Activated gamma-delta T cell (primary cell): Measurements from ENCODE around the gene USP49.
"Not testable (repeated sequence)": the region's sequence is repeated elsewhere in the genome, so short reads cannot be mapped to it uniquely, and the experiment has no call there.

Experiments
- DNase-seq: peaks from one replicate; lab custom pipeline; 2025; lab: John Stamatoyannopoulos, UW

The USP49 gene

DNA sequence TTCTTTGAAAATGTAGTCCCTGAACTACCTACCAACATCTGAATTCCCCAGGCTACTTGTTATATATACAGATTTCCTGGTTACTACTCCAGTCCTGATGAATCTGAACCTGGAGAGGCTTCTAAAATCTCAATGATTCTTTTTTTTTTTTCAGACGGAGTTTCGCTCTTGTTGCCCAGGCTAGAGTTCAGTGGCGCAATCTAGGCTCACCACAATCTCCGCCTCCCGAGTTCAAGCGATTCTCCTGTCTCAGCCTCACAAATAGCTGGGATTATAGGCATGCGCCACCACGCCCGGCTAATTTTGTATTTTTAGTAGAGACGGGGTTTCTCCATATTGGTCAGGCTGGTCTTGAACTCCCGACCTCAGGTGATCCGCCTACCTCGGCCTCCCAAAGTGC, 83.2 kb downstream of the USP49 start:
- DNase-seq, result not testable (repeated sequence)

DNA sequence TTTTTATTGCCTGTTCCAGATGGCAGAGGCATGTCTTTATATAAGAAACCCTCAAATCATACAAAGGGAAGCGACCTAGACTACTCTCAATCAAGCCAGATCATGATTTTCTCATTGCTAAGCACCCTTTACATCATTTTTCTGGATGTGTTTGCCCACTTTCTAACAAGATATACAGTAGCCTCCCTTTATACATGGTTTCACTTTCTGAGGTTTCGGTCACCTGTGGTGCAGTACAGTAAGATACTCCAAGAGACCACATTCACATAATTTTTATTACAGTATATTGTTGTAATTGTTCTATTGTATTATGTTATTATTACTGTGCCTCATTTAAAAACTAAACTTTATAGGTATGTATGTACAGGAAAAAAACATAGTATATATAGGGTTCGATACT, 84.1 kb downstream of the USP49 start:
- no peak for DNase-seq

DNA sequence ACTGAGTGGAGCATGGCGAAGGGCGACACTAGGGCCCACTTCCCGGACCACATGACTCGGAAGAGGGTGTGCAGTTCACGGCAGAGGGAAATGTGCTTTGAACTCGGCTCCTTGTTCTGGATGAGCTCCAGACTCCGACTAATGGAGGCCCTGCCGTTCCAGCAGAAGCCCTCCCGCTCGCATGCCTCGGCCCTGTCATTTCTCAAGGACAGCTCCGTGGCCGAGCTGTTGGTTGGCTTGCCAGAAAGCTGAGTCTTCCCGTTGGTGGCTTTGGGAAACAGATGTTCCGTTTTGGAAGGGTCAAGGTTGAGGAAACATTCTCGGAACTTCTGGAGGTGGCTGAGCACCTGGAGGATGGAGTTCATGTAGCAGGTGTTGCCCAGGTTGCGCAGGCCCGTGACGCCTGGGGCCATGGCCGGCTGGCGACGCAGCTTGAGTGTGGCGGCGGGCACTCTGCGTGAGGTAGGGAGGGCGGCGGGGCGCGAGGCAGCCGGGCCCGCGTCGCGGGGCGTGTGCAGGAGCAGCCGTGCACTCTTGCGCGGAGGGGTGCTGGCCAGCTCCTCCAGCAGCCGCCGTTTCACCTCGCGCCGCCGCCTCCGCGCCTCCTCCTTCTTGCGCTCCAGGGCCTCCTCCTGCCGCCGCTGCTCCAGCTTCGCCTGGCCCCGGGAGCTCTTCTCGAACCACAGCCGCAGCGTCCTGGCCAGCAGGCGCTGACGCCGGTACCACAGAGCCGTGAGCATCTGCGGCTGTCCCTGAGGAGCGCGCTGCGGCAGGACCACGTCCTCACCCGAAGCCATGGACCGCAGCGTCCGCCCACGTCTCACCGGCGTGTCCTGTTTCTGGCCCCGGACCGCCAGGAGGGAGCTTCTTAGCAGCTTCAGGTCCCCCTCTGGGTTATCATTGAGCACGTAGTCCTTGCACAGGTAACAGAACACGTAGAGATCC, 89.1 kb downstream of the USP49 start:
- no peak for DNase-seq

DNA sequence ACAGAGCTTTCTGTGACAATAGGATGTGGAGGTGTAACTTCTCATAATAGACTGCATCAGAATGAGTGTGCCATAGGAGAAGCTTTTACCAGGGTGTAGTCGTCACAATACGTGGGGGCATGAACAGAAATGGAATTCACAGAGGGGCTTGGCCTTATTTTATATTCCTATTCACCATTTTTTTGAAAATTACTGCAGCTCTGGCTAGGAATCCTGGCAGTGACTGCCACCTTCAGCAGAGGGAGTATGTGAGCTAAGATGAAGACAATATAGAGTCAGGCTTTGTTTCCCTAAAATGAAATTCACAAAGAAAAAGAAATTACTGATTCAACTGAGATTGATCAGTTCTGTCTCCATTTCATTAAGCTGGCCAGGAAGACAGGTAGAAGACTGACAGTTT, 93.8 kb downstream of the USP49 start:
- no peak for DNase-seq

GRCh38 chr6:41799559-41799911, 95.6 kb downstream of the USP49 start:
- no peak for DNase-seq

DNA sequence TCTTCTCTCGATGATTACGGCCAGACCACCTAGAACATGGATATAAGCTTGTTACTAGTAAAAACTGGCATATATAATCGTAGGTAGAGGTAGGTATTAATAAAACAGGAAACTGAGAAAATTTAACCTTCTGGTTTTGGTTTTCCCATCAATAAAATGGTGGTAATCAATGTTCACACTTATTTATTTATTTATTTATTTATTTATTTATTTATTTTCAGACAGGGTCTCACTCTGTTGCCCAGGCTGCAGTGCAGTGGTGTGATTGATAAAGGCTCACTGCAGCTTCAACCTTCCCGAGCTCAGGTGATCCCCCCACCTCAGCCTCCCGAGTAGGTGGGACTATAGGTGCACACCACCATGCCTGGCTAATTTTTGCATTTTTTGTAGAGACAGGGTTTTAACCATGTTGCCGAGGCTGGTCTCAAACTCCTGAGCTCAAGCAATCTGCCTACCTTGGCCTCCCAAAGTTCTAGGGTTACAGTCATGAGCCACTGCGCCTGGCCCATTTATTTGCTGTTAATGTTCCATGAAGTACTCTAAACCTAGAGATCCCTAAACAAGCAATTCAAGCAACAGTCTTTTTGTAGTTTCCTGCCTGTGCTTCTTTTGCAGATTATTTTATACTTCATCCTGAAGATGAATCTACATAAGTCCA, 96.1 kb downstream of the USP49 start:
- DNase-seq, result no peak

- DNase-seq, result no peak
Measured at GRCh38 chr6:41796474-41796873, 98.7 kb downstream of the USP49 start.

DNA sequence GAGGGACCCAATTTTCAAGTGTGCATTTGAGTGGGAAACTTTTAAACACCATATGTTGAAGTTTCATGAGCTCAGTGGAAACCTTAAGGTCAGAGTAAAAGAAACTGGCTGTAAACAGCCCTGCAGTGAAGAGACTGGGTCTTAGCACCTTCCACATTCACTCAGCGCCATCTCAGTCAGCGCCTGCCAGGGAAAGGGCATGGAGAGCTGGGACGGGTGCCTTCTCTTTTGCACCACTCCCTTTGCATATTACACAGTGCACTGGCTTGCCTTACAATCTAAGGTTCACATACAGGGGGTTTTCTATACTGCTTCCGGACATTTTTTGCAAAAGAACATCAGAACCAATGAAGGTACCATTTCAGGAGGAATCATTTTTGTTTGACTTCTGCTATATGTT, 103.2 kb downstream of the USP49 start:
- DNase-seq, result no peak

DNA sequence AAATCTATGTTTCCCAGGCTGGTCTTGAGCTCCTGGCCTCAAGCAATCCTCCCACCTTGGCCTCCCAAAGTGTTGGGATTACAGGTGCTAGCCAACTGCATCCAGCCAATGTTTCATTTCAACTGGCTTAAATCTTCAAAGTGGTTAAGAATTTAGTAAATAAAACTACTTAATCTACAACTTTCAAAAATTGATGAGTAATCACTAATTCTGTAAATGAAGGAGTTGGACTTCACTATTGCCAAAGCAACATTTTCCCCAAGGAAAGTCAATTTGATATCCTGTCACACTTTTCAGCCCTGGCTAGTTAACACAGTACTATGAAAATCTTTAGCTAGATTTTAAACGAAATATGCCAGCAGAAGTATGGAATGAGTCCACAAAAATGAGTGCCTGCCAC, 103.9 kb downstream of the USP49 start:
- no peak for DNase-seq

DNA sequence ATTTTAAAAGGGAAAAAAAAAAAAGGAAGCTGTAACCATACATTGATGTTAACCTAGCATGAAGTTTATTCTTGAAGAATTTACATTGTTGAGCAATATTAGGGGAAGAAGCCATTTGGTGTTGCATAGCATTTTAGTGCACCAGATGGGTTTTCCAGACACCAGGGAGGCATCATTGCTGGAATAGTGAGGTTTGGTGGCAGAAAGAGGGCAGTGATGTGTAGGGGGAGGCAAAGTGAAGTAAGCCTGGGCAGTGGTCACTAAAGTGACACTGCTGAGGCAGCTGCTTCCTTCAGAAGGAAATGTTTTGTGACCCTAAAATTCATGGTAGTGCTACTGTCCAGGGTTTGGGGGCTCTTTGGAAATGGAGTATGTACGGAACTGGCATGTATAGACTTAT, 105.1 kb downstream of the USP49 start:
- no peak for DNase-seq

GRCh38 chr6:41789390-41789724, 105.8 kb downstream of the USP49 start:
- no peak for DNase-seq

DNA sequence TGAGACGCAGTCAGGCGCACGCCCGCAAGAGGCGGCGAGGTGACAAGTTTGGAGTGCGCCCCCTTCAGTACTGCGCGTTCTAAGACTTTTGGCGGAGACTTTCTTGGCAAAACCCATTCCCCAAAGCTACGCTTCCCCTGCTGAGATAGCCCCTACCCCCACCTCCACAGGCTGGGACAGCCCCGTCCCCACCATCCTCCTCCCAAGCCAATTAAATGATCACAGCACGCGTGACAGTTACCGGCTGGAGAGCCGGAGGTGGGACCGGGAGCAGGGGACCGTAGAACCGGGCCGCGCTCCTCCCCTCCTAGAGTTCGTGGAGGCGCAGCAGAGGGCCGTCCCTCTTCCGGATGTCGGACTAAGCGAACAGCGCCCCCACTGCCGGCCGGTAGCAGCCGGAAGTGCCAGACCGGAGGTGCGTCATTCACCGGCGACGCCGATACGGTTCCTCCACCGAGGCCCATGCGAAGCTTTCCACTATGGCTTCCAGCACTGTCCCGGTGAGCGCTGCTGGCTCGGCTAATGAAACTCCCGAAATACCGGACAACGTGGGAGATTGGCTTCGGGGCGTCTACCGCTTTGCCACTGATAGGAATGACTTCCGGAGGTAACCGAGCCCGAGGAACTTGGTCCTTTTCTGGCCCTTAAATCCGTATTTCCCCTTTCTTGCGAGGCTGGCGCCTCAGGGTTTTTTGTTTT, 107.8 kb downstream of the USP49 start, which contains the start of gene TOMM6:
TOMM6 (plus strand) TSS at position 476 of the 699 bp plus-strand sequence; CDS start at position 480, 4 bp downstream.
- peak; percentile 86 for DNase-seq

- DNase-seq, result peak; percentile 76
Measured at GRCh38 chr6:41786451-41787218, 108.5 kb downstream of the USP49 start.

- DNase-seq, result no peak
Measured at GRCh38 chr6:41785689-41786450, 109.3 kb downstream of the USP49 start.

DNA sequence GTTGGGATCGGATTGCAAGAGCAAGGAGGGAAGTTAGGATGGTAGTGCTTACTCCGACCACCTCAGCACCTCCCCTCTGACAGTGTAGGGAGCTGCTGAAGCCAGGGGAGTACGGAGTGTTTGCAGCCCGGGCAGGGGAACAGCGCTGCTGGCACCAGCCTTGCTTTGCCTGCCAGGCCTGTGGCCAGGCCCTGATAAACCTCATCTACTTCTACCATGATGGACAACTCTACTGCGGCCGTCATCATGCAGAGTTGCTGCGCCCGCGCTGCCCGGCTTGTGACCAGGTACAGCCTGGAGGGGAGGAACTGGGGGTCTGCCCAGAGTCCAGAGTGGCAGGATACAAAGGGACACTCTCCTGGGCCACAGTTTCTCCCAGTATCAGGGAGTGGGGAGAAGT, 109.9 kb downstream of the USP49 start:
- DNase-seq, result no peak

DNA sequence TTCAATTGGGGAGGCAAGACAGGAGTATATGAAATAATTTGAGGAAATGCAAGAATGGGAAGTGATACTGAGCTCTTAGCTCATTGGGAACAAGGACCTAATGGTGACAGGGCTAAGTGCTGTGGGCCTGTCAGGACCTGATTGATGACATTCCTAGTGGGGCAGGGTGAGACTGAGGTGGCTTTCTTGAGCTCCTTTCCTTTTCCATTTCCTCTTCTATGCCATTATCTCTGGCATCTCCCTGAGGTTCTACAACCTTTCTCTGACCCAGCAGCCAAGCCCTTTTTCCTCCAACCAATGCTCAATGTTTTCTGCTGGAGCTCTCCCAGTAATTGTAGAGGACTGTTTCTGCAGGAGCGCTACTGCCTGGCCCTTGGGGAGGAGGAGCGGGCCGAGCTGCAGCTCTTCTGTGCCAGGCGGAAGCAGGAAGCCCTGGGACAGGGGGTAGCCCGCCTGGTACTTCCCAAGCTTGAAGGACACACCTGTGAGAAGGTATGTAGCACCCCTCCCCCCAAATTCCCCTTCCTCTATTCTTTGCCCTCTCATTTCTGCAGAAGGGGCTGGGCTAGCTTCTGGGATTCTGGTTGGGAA, 110.5 kb downstream of the USP49 start:
- no peak for DNase-seq

GRCh38 chr6:41783106-41783780, 111.9 kb downstream of the USP49 start:
- no peak for DNase-seq

DNA sequence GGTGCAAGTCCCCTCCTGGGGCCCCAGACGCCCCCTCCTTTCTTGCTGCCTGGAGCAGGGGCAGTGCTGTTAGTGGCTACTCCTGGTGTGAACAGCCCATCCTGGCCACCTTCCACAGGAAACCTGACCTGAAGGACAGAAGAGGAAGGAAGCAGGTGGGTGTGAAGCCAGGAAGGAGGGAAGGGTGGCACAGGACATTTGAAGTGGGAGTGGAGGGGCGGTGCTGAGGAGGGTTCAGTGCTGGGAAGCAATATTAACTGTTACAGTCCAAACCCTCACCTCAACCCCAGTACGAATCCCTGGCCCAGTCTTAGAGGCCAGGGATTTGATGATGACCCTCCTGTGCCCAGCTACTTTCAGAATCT, 113.8 kb downstream of the USP49 start:
- no peak for DNase-seq

DNA sequence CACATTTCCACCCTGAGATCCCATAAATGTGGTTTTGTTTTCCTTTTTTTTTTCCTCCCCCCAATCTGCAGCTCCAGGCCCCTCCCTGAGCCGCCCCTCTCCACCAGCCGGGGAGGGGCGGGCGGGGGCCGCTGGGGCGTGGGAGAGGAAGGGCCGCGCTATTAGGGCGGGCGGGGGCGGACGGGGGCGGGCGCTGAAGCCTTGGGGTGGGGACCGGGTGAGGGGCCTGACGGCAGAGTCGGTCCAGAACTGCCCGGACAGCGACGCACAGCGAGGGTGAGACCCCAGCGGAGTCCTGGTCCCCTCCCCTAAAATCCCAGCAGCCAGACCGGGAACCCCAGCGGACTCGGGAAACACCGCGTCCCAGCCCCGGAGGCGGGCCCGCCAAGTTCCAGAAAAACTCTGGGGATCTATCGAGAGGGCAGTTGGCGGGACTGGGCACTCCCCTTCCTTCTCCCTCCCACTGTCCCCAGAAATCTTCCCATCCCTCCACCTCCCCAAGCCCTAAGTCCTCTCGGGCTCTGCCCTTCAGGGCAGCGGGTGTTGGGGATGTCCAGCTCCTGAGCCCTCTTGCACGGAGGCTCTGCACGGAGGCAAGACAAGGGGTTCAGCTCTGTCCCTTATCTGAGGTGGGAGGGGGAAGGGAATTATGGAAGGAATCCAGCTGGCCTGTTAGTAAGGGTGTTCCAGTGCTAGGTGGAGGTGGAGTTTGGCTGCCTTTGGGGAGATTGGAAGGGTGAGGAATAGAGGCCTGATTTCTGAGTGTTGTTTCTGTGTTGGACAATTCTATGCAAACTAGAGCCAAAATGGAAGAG, 114.4 kb downstream of the USP49 start, which contains the start of gene PRICKLE4:
PRICKLE4 (plus strand) TSS at position 232 of the 815 bp plus-strand sequence. CDS start 2,692 bp downstream, outside the sequence.
- no peak for DNase-seq
